ENCODE results near the gene TMEM131L.

Gene TMEM131L

DNA sequence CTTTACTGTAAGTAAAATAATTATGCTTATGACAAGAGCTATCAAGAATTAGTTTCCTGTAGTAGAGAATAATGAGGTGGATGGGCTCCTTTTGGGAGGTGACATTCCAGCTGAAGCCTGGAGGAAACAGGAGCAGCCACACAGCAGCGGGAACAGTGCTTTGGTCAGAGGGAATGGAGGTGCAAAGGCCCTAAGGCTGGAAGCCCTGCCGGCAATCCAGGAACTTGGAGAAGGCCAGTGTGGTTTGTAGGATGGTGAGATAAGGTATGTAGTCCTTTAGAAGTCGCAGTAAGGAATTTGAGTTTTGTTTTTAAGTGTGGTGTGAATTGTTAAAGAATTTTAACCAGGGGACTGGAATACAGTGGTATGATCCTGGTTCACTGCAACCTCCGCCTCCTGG lies 8.1 kb downstream of the TMEM131L start:
- no peak for DNase-seq

DNA sequence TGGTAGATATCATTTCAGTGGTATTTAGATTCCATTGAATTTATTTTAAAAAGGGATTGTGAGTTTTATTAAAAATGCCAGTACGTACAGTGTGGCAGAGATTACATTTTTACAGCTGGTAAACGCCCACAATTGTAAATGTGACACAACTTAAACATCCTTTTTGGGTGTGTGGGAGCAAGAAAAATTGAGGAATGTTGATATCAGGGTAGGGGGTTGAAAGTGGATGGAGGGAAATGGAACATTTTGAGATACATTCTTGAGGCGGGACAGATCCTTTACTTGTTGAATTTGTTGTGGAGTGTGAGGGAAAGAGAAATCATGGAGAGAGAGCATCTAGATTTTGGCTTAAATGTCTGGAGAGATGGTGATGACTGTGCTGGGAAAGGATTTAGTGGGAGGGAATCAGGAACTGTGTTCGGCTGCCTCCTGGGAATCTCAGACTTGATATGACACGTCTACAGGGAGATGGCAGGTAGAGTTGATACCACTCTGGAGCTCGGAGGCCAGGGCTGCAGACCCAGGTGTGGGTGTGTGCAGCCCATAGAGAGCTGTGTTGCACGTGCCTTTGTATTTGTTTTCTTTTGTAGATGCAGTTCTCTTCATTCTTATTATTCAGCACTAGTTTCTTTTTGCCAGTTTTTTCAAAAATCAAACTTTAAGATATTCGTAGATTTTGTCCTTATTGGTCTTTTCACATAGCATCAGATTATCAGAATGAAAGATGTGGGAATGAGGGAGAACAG lies 10.8 kb downstream of the TMEM131L start:
- DNase-seq: no peak

DNA sequence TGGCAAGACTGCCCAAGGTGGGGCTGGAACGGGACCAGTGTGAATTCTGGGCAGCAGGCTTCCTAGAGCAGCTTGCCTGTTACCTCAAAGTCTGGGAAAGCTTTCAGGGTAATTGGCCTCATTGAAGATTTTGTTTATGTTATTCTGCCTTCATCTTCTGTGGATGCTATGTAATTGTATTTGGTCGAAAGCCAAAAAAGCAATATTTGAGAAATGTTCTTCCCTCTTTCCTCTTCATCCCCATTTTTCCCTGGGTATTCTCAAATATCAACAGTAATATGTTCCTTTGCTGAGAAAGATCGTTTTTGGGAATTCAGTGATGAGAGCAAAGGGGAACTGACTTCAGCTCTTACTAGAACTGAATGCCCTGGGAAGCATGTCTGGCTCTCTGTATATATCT lies 12.9 kb downstream of the TMEM131L start:
- DNase-seq: no peak

DNA sequence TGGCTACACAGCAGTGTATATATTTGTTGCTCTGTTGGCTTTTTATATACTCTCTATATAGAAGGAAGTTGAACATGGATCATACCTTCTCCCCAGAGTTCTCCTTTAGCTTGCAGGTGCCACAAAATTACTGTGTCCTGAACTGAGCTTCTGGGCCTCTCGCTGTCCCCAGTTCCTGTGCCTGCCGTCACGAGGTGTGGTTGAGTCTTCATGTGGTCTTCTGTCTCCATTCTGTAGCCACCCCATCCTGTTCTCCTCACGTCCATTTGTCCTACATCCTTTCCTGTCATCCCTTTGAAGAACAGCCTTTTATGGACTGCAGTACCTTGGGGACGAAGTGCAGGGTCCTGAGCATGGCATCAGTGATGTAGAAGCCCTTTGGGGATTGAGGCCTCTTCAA lies 14.5 kb downstream of the TMEM131L start:
- DNase-seq: no peak

DNA sequence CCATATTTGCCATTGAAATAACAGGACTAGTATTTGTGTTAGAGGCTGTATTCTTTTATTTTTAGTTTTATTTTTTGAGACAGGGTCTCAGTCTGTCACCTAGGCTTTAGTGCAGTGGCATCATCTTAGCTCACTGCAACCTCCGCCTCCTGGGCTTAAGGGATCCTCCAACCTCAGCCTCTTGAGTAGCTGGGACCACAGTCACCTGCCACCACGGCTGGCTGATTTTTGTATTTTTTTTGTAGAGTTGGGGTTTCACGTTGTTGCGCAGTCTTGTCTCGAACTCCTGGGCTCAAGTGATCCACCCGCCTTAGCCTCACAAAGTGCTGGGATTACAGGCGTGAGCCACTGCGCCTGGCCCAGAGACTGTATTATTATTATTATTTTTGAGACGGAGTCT lies 15.3 kb downstream of the TMEM131L start:
- no peak for DNase-seq

DNA sequence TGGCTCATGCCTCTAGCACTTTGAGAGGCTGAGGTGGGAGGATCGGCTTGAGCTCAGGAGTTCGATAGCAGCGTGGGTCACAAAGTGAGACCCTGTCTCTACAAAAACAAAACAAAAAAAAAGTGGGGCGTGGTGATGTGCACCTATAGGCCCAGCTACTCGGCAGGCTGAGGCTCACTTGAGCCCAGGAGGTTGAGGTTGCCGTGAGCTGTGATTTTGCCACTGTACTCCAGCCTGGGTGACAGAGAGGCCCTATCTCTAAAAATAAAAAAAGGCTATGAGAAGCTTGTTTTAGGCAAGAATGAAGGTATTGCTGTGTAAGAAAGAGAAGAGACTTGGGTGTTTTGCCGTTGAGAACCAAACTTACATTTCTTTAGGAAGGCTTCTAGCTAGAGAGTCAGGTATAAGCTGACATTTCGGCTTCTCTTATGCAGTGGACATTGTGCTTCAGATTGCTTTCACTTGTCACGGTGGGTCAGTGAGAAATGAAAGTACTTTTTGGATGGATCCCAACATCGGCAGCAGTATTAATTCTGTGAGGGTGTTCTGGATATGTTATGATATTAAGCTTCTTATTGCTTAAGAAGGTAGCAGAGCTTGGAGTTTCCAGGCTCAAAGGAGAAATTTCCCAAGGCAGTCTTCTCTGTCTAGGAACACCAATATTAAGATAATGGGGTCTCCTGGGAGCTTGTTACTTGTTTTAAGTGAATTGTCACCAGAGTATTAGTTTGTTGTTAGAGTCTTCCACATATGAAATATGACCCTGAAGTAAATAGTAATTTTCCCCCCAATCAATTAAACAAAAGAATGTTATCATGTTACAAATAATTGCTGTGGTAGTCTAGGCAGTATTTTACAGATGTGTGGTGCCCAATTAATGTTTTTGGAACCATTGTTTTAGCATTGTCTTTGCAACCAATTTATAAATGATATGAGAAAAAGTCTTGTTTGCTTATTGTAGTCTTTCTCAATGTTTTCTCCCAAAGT lies 17.6 kb downstream of the TMEM131L start:
- DNase-seq: no peak

DNA sequence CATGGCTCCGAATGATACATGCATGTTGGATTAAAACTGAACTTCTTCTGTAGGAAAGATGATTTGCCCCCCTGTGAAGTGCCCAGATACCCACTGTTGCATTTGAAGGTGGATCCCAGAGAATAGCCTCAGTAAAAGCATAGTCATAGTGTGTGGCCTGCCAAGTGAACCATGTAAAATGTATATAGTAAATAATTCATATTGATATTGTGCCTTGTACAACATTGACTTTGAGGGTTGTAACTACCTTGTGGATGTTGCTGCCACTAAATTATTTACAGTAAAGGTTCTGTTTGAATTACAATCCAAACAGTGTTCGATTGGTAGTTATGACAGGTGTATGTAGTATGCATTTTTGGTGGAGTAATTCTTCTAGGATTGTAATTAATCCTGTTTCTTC lies 19.2 kb downstream of the TMEM131L start:
- no peak for DNase-seq

DNA sequence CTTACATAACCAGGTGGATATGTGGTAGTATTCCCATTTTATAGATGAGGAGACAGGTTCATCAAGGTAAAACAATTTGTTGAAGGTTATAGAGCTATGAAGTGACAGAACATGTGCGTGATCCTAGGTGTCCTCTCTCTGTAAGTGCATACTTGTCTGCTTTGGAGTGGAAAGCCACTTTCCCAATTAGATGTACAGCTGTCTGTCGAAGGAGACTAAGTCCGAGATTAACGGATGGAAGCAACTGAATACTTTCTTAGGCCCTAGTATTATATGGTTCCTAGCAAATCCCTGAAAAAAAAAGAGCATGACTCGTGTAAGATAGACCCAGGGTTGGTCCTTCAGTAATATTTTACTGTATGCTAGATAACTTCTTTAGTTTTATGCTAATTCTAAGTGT lies 19.7 kb downstream of the TMEM131L start:
- no peak for DNase-seq

DNA sequence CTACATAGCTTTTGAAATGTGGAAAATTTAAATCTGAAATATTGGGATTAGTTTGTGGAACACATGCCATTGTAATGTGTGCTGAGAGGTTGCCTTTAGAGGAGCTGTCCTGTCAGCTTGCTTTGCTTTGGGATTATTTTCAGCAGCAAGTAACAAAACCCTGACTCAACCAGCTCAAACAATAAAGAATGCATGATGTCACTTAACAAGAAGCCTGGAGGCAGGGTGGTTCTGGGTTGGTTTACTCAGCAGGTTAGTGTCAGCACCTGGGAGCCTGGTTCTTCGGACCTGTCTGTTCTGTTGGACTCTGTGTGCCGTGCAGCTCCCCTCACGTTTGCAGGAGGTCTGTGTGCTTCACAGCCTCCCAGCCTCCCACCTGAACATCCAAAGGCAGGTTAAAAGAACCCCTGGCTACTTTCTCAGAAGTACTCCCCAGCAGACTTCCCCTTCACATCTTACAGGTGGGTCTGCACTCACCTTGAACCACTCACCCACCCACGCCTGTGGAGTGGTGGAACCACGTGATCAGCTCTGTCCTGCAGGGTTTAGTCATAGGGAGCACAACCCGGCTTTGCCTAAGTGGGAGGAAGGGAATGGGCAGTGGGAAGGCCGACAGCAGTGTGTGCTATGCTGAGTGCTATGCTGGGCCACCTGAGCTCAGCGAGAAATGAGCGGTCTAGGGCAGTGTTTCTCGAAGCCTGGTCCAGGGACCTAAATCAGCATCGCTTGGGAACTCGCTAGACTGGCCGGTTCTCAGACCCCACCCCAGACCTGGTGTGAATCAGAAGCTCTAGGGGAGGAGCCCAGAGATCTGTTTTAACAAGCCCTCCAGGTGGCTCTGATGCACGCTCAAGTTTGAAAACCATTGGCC lies 20.4 kb downstream of the TMEM131L start:
- no peak for DNase-seq

DNA sequence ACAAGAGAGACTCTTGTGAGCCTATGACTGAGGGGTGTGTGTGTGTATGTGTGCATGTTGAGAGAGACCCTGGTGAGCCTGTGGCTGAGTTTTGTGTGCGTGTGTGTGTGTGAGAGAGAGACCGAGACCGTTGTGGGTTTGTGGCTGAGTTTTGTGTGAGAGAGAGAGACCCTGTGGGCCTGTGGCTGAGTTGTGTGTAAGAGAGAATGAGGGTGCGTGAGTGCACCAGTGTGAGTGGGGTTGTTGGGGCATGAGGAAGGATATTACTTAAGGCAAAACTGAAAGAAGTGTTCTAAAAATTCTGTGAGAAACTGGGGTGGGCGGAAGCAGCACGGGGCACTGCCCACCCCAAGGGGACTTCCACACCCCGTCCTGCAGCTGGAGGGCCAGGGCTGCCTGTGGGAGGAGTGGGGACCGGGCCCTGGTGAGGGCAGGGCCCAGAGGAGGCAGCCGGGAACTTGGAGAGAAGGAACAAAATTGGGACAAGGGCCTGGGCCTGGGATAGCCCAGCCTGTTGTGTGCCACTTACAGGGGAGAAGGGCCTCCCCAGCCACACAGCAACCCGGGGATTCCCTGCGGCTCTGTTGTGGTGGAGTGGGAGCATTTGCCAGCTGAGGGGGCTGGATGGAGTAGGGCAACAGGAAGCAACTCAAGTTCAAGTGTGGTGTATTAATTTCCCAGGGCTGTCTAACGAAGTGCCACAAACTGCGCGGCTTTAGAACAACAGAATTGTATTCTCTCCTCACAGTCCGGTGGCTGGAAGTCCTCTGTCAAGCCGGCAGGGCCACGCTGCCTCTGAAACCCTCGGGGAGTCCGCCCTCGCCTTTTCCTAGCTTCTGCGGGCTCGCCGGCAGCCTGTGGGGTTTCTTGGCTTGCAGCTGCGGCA lies 22.1 kb downstream of the TMEM131L start:
- peak; percentile 77 for DNase-seq

DNA sequence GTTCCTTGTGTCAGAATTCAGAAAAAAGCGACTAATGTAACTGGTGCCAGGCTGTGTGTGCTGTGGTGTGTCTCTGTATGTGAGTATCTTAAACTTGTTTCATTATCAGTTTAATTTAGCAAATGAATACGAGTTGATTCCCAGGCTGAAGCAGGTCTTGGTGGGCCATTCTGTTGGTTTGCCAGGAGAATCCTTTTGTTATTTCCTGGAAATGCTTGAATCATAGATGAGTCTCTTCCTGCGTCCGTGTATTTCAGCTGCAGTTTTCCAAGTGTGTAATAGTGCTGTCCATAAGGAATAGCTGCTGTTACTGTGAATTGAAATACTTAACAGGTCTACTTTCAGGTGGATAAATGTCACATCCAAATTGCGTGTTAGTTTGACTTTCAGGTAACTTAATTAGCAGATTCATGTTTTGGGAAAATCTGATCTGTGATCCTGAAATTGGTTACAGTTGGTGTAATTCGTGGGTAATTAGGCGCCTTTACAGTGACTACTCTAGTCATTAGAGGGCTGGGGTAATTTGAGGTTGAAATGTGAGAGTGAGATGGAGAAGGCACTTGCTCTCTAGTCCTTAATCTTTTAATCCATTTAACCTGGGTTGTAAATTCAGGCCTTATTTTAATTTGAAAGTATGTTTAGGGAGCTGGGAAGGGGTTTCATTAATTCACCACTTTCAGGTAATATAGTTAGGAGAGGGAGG lies 23.8 kb downstream of the TMEM131L start:
- DNase-seq: no peak

DNA sequence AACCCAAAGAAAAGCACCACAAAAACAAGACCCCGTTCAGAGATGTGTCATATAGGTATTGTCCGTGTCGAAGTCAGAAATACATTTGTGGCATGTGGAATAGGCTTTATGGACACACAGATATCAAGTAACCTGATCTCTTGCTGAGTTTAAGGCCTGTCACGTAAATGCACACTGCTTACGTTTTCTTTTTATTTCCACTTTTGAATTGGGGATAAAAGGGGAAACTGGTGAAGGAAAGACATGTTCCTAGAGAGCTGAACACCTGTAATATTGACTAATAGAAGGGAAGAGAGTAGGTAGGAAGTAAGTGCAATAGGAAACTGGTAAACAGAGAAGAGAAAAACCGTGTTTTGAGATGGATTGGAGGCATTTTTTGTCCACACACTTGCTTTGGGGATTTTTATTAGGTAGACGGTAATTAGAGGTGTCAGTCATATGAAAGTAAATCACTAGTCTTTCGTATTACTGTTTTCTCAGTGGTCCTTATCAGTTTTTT lies 24.9 kb downstream of the TMEM131L start:
- DNase-seq: no peak

DNA sequence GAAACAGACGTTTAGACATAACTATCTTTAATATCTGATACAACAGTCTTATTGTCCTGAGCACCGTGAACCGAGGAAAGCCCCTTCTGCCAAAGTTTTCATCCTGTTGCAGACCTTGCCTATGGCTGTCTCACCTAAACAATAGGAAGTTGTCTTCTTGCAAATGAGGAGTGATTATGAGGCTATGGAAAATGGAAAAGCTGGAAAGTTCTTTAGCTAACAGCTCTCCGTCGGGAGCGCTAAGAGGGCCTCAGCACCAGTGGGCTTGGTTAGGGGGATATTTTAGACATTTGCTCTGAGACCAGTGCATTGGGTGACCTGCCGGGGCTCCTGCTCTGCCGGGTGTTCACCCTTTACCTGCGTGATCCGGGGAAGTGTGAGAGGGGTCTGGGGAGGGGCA lies 28.4 kb downstream of the TMEM131L start:
- no peak for DNase-seq

DNA sequence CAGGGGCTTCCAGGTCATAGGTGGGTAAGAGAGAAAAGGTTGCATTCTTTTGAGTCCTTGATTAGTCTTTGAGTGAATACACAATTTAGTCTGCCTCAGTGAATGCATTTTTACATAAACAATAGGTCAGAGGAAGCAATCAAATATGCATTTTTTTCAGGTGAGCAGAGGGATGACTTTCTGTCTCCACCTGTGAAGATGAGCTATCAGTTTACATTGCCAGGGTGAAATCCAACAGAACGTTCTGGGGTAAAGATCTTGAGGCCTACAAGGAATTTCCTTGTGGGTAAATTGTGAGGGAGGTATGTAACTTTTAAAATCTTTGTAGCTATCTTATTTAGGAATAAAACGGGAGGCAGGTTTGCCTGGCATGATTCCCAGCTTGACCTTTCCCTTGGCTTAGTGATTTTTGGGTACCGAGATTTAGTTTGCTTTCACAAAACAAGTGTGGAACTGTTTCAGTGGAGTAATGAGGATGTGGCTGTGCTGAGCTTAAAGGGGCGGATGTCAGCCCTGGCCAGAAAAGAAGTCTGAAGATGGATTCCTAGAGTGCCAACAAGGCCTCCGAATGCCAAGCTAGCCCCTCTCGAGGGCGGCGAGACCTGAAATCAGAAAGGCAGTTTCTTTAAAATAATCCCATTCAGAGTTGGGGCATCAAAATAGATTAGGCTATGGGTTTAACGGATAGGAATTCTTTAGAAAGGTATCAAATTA lies 29.5 kb downstream of the TMEM131L start:
- no peak for DNase-seq

DNA sequence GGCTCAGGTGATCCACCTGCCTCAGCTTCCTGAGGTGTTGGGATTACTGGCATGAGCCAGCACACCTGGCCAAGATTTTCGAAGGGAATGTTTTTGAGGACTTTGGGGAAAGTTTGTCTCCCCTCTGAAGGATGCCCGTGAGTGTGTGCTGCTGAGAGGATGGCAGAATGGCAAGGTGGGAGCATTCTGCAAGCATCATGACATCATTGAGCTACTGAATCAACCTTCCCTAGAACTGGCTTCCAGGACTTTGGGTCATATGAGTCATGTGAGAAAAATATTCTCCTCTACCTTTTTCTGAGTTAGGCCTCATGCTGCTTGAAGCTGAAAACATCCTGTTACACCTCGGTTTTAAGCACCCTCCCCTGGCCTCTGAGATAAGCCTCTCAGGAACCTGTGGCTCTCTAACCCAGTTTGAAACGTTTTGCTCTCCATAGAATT lies 31.0 kb downstream of the TMEM131L start:
- DNase-seq: peak; percentile 49

DNA sequence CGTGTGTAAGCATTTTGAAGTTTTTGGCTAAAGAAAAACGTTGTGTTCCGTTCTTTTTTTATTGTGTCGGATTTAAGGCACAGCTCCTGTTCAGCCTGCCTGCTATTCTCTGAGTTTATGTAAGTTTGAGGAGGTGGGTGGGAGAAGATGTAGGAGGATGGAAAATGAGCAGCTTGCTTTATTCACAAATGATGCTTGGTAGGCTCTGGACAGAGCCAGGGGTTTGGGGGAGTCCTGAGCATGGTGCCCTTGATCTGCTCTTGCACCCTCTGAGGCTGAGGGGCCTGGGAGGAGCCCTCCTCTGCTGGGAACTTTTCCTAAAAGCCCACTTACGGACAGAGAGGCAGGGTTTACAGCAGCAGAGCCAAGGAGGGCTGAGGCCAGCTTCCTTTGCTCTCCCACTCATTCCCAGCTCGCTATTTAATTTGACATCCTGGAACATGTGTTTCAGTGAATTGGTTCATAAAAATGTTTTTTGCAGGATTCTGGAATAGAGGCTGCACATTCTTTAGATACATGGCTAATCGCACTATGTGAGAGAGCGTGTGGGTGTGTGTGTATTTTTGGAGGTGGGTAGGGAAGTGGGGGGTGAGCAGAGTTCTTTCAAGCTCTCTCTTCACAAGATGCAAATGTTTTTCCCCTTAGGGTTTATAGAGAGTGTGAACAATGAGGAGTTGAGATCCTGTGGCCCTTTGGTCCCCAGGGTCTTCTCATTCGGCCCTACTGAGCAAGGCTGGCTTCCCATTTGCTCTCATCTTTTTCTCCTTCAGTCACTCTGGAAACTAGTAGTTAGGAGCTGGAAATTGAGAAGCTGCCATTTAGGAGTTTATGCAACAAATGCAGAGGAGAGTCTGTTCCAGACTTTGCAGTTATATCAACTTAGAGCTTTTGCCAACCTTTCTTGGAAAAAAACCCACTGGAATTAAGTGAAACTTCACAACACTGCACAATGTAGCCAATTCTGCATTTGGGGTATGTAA lies 32.1 kb downstream of the TMEM131L start:
- no peak for DNase-seq

DNA sequence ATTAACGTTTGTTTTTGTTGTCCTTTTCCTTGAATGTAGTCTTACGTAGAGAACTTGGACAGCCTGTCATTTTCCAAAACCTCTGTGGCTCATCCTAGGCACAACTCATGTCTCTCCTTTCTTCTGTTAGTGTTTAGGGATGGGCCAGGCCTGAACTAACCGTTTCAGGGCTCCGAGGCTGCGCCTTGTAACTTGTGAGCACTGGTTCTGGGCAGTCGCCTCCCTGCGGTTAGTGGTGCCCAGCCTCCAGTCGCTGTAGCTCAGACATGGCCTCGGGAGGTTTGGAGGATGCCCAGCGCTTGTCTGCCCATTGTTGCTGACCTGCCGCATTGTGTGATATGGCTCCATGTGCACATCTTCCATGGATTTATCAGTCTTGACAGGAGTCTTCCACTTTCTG lies 32.8 kb downstream of the TMEM131L start:
- DNase-seq: no peak

DNA sequence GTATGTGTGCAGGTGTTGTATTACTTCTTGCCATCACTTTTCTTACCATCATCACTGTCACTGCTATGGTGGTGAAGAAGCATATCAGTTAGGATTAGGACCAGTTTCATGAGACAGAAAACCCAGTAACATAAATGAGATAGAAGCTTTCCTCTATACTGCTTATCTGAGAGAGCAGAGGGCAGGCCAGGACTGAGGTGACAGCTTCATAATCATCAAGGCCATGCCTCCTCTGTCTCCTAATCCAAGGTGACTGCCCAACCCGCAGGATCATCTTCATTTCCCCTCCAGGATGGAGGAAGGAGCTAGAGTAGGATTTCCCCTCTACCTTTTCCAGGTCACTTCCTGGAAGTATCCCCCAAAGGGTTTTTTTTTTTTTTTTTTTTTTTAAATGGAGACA lies 35.4 kb downstream of the TMEM131L start:
- DNase-seq: no peak

DNA sequence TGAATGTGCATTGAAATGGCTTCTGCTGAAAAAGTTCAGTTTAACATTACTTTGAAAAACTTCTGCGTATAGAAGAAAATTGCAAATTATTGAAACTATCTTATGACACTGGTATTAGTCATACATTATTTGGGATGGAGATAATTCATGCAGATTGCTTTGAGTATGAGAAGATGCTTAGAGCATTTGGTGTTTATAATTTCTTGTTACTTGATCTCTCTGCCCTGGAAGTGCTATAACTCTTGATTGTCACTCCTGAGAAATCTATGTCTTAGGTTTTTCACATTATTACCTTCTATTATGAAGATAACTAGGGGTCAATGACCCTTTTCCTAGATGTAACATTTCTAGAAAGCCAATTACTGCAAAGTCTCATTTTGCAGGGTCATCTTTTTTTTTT lies 36.4 kb downstream of the TMEM131L start:
- no peak for DNase-seq
